Measurements from ENCODE around the gene SUDS3.
"Not testable (repeated sequence)": the region's sequence is repeated elsewhere in the genome, so short reads cannot be mapped to it uniquely, and the experiment has no call there.

The SUDS3 gene

DNA sequence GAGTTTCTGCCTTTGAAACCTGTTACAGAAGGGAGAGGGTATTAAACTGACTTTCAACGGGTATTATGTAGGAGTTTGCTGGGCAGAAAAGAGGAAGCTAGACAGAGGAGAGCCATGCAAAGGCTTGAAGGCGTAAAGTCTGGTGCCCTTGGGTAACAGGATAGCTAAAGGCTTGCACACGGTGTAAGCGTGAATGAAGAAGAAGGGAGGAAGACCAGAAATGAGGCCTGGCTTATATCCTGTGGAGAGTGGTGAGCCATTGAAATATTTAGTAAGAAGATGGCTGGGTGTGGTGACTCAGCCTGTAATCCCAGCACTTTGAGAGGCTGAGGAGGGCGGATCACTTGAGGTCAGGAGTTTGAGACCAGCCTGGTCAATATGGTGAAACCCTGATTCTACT lies 22.6 kb downstream of the SUDS3 start:
- H3K27me3 ChIP-seq (ENCODE audit: low read depth, low read length): no peaks in the 10 kb centered on the region
- peaks cover 0 to 16% of the 10 kb centered on the region in 2 donors for H3K4me1 ChIP-seq (ENCODE audit: control insufficient read depth in 1 of 2, insufficient read depth in 2 of 2, low read length in 2 of 2)
- H3K27ac ChIP-seq (ENCODE audit: low read length): no peak overlapping the region
- no peak overlapping the region for H3K4me3 ChIP-seq (ENCODE audit: low read depth in 1 of 2, low read length in 2 of 2)
- H3K36me3 ChIP-seq (ENCODE audit: control insufficient read depth in 1 of 2, insufficient read depth in 2 of 2, low read length in 2 of 2): peaks cover 24 to 51% of the 10 kb centered on the region in 2 donors
- no peaks in the 10 kb centered on the region for H3K9me3 ChIP-seq (ENCODE audit: control insufficient read depth in 1 of 2, low read length in 2 of 2)

DNA sequence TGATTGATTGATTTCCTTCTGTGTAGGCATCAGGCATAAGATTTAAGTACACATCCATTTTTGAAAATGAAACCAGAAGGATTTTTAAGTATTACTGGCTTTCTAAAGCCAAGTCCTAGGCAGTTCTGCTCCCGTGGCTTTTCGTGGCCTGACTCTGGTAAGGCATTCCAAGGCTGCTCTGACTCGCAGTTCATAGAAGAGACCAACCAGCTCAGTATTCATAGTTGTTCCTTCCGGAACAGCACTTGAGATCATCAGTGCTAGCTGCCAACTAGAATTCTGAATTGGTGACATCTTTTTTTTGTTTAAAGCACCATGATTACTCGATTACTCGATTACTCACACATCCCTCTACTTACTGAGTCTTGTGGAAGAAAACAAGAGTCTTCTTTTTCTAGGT lies 25.9 kb downstream of the SUDS3 start:
- H3K9me3 ChIP-seq (ENCODE audit: control insufficient read depth in 1 of 2, low read length in 2 of 2): no peaks in the 10 kb centered on the region
- no peaks in the 10 kb centered on the region for H3K27me3 ChIP-seq (ENCODE audit: low read depth, low read length)
- no peak overlapping the region for H3K4me3 ChIP-seq (ENCODE audit: low read depth in 1 of 2, low read length in 2 of 2)
- peaks cover 23 to 36% of the 10 kb centered on the region in 2 donors for H3K36me3 ChIP-seq (ENCODE audit: control insufficient read depth in 1 of 2, insufficient read depth in 2 of 2, low read length in 2 of 2)
- H3K27ac ChIP-seq (ENCODE audit: low read length): no peak overlapping the region
- H3K4me1 ChIP-seq (ENCODE audit: control insufficient read depth in 1 of 2, insufficient read depth in 2 of 2, low read length in 2 of 2): peaks cover 0 to 18% of the 10 kb centered on the region in 2 donors

DNA sequence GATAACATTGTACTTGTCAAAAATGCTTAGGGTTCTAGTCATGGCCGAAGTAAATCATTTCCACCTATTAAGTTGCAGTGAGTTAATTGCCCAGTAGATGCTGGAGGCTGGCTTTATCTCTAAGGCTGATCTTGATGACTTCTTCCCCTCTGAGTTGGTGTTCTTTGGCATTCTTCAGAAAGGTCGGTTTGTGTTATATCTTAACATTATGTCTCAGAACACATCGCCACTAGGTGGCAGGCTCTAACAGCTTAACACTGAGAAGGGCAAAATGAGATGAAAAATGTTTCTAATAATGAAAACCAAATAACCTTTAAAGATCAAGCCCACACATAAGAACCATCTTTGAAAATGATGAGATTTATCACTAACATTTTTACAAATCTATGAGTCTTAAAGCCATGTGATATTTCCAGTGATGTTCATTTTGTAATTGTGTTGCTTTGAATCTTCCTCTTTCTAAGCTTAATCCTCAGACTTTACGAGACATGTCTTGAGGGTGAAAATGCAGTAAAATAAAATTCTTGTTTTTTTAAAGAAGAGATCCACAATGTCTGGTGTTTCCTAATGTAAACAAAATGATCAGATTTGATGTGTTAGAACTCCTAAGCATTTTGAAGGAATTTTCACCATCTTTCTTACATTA lies 28.6 kb downstream of the SUDS3 start:
- Histone ChIP-seq H3K4me3 (ENCODE audit: low read depth in 1 of 2, low read length in 2 of 2) (no peak overlapping the region), H3K27ac (ENCODE audit: low read length) (no peak overlapping the region), H3K36me3 (ENCODE audit: control insufficient read depth in 1 of 2, insufficient read depth in 2 of 2, low read length in 2 of 2) (peaks cover 25 to 32% of the 10 kb centered on the region in 2 donors), H3K27me3 (ENCODE audit: low read depth, low read length) (no peaks in the 10 kb centered on the region), H3K9me3 (ENCODE audit: control insufficient read depth in 1 of 2, low read length in 2 of 2) (no peaks in the 10 kb centered on the region), H3K4me1 (ENCODE audit: control insufficient read depth in 1 of 2, insufficient read depth in 2 of 2, low read length in 2 of 2) (peaks cover 0 to 4% of the 10 kb centered on the region in 2 donors)

DNA sequence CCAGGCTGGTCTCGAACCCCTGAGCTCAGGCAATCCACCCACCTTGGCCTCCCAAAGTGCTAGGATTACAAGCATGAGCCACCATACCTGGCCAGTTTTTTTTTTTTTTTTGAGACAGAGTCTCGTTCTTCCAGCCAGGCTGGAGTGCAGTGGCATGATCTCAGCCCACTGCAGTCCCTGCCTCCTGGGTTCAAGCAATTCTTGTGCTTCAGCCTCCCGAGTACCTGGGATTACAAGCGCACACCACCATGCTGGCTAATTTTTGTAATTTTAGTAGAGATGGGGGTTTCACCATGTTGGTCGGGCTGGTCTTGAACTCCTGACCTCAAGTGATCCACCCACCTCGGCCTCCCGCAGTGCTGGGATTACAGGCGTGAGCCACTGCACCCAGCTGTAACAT lies 31.9 kb downstream of the SUDS3 start:
- H3K4me3 ChIP-seq (ENCODE audit: low read depth in 1 of 2, low read length in 2 of 2); H3K4me1 ChIP-seq (ENCODE audit: control insufficient read depth in 1 of 2, insufficient read depth in 2 of 2, low read length in 2 of 2); H3K9me3 ChIP-seq (ENCODE audit: control insufficient read depth in 1 of 2, low read length in 2 of 2); H3K27ac ChIP-seq (ENCODE audit: low read length); H3K27me3 ChIP-seq (ENCODE audit: low read depth, low read length): not testable (repeated sequence)
- peaks cover 33 to 42% of the 10 kb centered on the region in 2 donors for H3K36me3 ChIP-seq (ENCODE audit: control insufficient read depth in 1 of 2, insufficient read depth in 2 of 2, low read length in 2 of 2)

DNA sequence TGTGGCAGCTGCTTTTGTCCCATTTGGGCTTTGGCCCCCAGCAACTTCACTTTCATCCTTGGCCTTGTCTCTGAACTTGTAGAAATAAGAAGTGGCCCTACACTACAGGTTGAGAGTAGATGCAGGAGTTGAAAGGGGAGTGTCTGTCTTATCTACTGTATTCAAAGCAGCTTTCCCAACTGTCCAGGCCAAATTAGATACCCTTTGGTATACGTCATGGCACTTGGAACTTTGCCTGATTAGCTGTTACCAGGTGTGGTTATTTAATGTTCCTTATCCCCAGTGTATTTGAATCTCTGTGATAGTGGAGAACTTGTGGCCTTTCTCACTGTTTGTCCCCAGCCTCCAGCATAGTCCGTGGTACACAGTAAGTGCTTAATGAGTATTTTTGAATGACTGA lies 33.5 kb downstream of the SUDS3 start:
- Histone ChIP-seq H3K4me1 (ENCODE audit: control insufficient read depth in 1 of 2, insufficient read depth in 2 of 2, low read length in 2 of 2) (peaks cover 0 to 4% of the 10 kb centered on the region in 2 donors), H3K4me3 (ENCODE audit: low read depth in 1 of 2, low read length in 2 of 2) (no peak overlapping the region), H3K27ac (ENCODE audit: low read length) (no peak overlapping the region), H3K9me3 (ENCODE audit: control insufficient read depth in 1 of 2, low read length in 2 of 2) (no peaks in the 10 kb centered on the region), H3K27me3 (ENCODE audit: low read depth, low read length) (no peaks in the 10 kb centered on the region), H3K36me3 (ENCODE audit: control insufficient read depth in 1 of 2, insufficient read depth in 2 of 2, low read length in 2 of 2) (peaks cover 35 to 44% of the 10 kb centered on the region in 2 donors)

DNA sequence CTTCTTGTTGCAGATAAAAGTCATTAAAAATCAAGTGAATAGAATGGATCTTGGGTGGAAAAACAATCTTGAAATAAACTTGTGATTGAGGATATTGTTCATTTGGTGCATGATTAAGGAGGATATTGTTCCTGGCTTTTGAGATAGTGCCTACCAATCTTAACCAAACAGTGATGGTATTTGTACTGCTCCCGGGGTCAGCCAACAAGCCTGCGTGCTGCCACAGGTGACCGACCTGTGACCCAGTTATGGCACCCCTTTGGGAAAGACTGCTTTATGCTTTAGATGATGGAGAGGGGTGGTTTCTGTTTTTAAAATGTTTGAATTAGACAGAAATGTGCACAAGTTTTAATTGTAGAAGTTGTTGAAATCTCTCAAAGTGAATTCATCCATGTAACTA lies 41.6 kb downstream of the SUDS3 start:
- peaks cover 15 to 40% of the 10 kb centered on the region in 2 donors for H3K36me3 ChIP-seq (ENCODE audit: control insufficient read depth in 1 of 2, insufficient read depth in 2 of 2, low read length in 2 of 2)
- no peaks in the 10 kb centered on the region for H3K4me1 ChIP-seq (ENCODE audit: control insufficient read depth in 1 of 2, insufficient read depth in 2 of 2, low read length in 2 of 2)
- no peak overlapping the region for H3K4me3 ChIP-seq (ENCODE audit: low read depth in 1 of 2, low read length in 2 of 2)
- H3K9me3 ChIP-seq (ENCODE audit: control insufficient read depth in 1 of 2, low read length in 2 of 2): no peaks in the 10 kb centered on the region
- H3K27ac ChIP-seq (ENCODE audit: low read length): no peak overlapping the region
- no peaks in the 10 kb centered on the region for H3K27me3 ChIP-seq (ENCODE audit: low read depth, low read length)

DNA sequence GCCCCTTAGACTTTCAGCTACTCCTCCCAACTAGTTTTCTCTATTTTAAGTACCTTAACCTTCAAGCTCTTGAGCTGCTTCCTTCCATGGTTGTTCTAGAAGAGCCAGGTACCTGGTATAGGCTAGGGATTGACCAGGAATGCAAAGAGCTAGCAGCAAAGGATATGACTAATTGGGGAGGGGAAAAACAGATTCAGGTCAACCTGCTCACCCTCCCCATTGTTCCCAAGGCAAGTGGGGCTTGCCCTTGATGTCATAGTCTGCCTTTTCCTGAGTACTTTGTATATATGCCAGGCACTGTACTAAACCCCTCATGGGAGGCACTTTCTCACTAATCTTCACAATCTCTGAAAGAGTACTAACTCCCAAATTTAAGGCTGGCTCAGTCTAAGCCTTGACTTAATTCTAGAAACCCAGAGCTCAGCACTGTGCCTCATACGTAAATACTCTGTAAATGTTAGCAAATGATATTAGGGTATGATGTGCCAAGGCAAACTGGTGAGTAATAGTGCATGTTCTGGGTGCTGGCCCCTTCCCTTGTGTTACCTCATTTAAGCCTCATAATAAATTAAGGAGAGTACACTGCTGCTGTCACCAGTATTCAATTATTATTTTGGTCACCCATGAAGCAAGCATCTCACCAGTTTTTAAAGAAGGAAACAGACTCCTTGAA lies 42.2 kb downstream of the SUDS3 start:
- Histone ChIP-seq H3K4me3 (ENCODE audit: low read depth in 1 of 2, low read length in 2 of 2) (no peak overlapping the region), H3K27me3 (ENCODE audit: low read depth, low read length) (no peaks in the 10 kb centered on the region), H3K27ac (ENCODE audit: low read length) (no peak overlapping the region), H3K4me1 (ENCODE audit: control insufficient read depth in 1 of 2, insufficient read depth in 2 of 2, low read length in 2 of 2) (no peaks in the 10 kb centered on the region), H3K36me3 (ENCODE audit: control insufficient read depth in 1 of 2, insufficient read depth in 2 of 2, low read length in 2 of 2) (peaks cover 10 to 34% of the 10 kb centered on the region in 2 donors), H3K9me3 (ENCODE audit: control insufficient read depth in 1 of 2, low read length in 2 of 2) (no peaks in the 10 kb centered on the region)

DNA sequence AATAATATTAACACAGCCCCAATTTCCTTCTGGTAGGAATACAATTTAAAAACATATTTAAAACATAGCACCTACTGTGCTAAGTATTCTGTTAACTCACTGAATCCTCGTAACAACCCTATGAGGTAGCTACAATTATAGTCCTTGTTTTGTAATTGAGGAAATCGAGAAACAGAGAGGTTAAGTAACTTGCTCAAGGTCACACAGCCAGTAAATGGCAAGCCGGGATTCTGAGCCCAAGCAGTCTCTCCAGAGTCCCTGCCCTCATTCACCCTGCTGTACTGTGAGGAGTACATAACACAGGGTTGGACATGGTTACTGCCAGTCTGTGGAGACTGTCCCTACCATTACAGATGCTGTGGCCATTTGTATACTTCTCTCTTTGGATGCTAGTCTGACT lies 44.3 kb downstream of the SUDS3 start:
- Histone ChIP-seq H3K36me3 (ENCODE audit: control insufficient read depth in 1 of 2, insufficient read depth in 2 of 2, low read length in 2 of 2) (peaks cover 4 to 14% of the 10 kb centered on the region in 2 donors), H3K4me3 (ENCODE audit: low read depth in 1 of 2, low read length in 2 of 2) (no peak overlapping the region), H3K27me3 (ENCODE audit: low read depth, low read length) (no peaks in the 10 kb centered on the region), H3K4me1 (ENCODE audit: control insufficient read depth in 1 of 2, insufficient read depth in 2 of 2, low read length in 2 of 2) (no peaks in the 10 kb centered on the region), H3K9me3 (ENCODE audit: control insufficient read depth in 1 of 2, low read length in 2 of 2) (no peaks in the 10 kb centered on the region), H3K27ac (ENCODE audit: low read length) (no peak overlapping the region)

DNA sequence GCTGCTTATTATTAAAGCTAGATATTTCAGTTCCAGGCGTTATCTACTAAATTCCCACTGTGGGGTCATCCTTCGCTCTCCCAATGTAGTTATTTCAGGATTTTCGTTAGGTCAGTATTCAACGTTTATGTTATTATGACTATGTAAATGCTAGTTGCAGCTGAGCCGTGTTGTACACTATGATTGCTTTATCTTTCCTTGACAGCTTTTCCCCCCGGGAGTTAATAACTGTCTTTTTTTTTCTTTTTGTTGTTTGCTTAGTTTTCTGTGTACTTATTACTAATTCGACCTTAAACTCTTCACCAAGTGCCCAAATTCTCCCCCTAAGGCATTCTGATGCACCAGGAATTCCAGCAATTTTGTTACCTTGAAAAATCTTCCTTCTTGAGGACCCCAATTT lies 48.5 kb downstream of the SUDS3 start:
- H3K9me3 ChIP-seq (ENCODE audit: control insufficient read depth in 1 of 2, low read length in 2 of 2): no peaks in the 10 kb centered on the region
- H3K4me3 ChIP-seq (ENCODE audit: low read depth in 1 of 2, low read length in 2 of 2): no peak overlapping the region
- no peak overlapping the region for H3K27ac ChIP-seq (ENCODE audit: low read length)
- no peaks in the 10 kb centered on the region for H3K27me3 ChIP-seq (ENCODE audit: low read depth, low read length)
- H3K36me3 ChIP-seq (ENCODE audit: control insufficient read depth in 1 of 2, insufficient read depth in 2 of 2, low read length in 2 of 2): peaks cover 0 to 6% of the 10 kb centered on the region in 2 donors
- no peaks in the 10 kb centered on the region for H3K4me1 ChIP-seq (ENCODE audit: control insufficient read depth in 1 of 2, insufficient read depth in 2 of 2, low read length in 2 of 2)

DNA sequence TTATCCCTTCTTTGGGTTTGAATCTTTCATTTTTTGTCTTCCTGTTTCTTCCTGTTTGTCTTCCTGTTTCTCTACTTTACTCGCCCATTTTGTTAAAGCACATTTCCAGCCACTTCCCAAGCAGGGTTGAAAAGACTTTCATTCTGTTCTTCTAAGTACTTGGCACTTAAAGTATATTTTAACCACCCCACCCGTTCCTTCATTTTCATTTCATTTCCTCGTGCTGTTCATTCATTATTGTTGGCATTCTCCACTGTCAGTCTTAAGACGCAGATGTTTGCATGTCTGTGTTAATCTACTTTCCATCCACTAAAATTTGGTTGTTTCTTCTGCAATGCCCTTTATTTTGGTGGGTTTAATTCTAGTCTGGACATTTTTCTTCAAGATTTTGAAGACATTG lies 49.0 kb downstream of the SUDS3 start:
- H3K4me1 ChIP-seq (ENCODE audit: control insufficient read depth in 1 of 2, insufficient read depth in 2 of 2, low read length in 2 of 2): no peaks in the 10 kb centered on the region
- peaks cover 0 to 6% of the 10 kb centered on the region in 2 donors for H3K36me3 ChIP-seq (ENCODE audit: control insufficient read depth in 1 of 2, insufficient read depth in 2 of 2, low read length in 2 of 2)
- H3K9me3 ChIP-seq (ENCODE audit: control insufficient read depth in 1 of 2, low read length in 2 of 2): no peaks in the 10 kb centered on the region
- no peaks in the 10 kb centered on the region for H3K27me3 ChIP-seq (ENCODE audit: low read depth, low read length)
- no peak overlapping the region for H3K4me3 ChIP-seq (ENCODE audit: low read depth in 1 of 2, low read length in 2 of 2)
- H3K27ac ChIP-seq (ENCODE audit: low read length): no peak overlapping the region

DNA sequence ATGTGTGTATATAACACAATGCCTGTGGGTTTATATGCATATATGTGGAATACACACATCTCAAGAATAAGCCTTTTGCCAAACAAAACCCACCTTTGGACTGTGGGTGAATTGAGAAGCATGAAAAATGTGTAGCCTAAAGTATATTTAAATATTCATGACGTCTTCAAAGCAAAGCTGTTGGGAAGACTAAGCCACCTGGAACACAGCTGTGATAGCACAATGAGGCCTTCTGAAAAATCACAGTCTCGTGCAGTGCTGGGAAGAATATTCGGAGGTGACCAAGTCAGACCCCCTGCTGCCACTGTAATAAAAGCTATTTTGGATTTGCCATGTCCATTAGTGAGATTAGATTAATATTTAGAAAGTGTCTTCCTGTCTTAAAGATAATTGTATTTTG lies 51.5 kb downstream of the SUDS3 start:
- Histone ChIP-seq H3K9me3 (ENCODE audit: control insufficient read depth in 1 of 2, low read length in 2 of 2) (no peaks in the 10 kb centered on the region), H3K27ac (ENCODE audit: low read length) (no peak overlapping the region), H3K36me3 (ENCODE audit: control insufficient read depth in 1 of 2, insufficient read depth in 2 of 2, low read length in 2 of 2) (peaks cover 0 to 6% of the 10 kb centered on the region in 2 donors)

DNA sequence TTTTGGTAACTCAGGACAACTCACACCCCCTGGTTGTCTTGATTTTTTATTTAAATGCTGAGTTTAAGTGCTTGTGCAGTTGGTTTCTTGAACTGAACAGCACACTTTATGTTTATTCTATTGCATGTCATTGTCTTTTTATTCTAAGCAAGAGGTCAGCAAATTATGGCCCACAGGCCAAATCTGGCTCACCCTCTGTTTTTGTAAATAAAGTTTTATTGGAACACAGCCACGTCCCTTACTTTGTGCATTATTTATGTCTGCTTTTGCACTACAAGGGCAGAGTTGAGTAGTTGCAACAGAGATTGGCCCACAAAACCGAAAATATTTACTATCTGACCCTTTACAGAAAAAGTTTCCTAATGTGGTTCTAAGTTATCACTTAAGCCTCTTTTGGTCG lies 52.3 kb downstream of the SUDS3 start:
- Histone ChIP-seq H3K36me3 (ENCODE audit: control insufficient read depth in 1 of 2, insufficient read depth in 2 of 2, low read length in 2 of 2) (peaks cover 0 to 6% of the 10 kb centered on the region in 2 donors), H3K4me1 (ENCODE audit: control insufficient read depth in 1 of 2, insufficient read depth in 2 of 2, low read length in 2 of 2) (no peaks in the 10 kb centered on the region), H3K9me3 (ENCODE audit: control insufficient read depth in 1 of 2, low read length in 2 of 2) (no peaks in the 10 kb centered on the region), H3K27me3 (ENCODE audit: low read depth, low read length) (no peaks in the 10 kb centered on the region), H3K27ac (ENCODE audit: low read length) (no peak overlapping the region), H3K4me3 (ENCODE audit: low read depth in 1 of 2, low read length in 2 of 2) (no peak overlapping the region)

More for the DNA sequence above, 51.5 kb downstream of the SUDS3 start:
- H3K4me1 ChIP-seq (ENCODE audit: control insufficient read depth in 1 of 2, insufficient read depth in 2 of 2, low read length in 2 of 2): no peaks in the 10 kb centered on the region
- H3K4me3 ChIP-seq (ENCODE audit: low read depth in 1 of 2, low read length in 2 of 2): no peak overlapping the region
- H3K27me3 ChIP-seq (ENCODE audit: low read depth, low read length): no peaks in the 10 kb centered on the region
